ENCODE results near the gene MLPH. TPM values are rescaled to one million over a fixed set of nuclear protein-coding genes. Genes with fewer than 3 reads are reported as not detected.
A peak's percentile ranks its signal among the peaks of the same experiment; 100 is the strongest.

MLPH gene
- total RNA-seq, 1 experiment from 2014 or later, result 53.1 TPM

DNA sequence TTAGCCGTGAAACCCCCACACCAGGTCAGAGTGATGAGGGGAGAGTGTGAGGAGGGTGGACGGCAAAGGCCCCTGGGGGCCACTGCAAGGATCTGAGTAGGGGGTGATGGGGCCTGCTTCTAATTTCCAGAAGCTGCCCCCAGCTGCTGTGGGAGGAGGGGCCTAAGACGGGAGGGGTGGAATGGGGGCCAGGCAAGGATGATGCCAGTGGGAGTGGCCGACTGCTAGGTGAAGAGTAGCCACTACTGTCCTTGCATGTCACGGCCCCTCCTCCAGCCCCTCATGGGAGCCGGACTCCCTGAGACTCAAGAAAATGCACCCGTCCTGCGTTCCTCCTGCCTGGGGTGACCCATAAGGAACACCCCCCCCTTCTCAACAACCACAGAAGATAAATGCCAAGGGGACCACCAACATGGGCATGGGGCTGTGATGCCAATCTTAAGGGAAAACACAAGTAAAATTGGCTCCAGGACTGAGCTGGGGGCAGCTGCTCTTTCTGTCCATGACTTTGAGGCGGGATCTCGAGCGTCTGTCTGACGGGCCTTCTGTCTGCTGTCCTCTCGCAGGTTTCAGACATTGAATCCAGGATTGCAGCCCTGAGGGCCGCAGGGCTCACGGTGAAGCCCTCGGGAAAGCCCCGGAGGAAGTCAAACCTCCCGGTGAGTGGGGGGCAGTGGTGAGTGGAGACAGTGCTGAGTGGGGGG lies 55.1 kb downstream of the MLPH start:
- no peak for DNase-seq (ENCODE audit: low read depth)

DNA sequence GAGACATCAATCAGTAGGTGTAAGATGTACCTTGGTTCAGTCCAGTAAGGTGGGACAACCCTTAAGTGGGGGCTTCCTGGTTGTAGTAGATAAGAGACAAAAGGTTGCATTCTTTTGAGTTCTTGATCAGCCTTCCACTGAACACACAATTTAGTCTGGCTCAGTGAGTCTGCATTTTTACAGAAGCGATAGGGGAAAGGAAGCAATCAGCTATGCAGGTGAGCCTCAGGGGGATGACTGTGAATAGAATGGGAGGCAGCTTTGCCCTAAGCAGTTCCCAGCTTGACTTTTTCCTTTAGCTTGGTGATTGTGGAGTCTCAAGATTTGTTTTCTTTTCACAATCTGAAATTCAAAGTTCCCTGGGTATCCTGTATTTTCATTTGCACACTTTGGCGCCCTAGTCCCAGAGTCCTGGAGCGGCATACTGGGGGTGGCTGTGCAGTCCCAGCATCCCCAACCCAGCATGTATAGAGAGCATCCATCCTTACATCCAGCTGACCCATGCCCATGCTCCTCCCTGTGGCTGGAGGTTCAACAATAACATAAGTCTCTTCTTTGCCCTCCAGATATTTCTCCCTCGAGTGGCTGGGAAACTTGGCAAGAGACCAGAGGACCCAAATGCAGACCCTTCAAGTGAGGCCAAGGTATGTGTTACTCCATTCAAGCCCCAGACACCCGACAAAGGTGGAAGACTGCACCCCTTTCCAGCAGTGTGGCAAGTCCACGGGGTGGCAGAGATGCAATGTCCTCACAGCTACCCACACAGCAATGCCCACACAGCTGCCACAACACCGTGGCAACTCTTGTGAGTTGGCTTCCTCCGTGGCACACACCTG lies 59.2 kb downstream of the MLPH start:
- no peak for DNase-seq (ENCODE audit: low read depth)

DNA sequence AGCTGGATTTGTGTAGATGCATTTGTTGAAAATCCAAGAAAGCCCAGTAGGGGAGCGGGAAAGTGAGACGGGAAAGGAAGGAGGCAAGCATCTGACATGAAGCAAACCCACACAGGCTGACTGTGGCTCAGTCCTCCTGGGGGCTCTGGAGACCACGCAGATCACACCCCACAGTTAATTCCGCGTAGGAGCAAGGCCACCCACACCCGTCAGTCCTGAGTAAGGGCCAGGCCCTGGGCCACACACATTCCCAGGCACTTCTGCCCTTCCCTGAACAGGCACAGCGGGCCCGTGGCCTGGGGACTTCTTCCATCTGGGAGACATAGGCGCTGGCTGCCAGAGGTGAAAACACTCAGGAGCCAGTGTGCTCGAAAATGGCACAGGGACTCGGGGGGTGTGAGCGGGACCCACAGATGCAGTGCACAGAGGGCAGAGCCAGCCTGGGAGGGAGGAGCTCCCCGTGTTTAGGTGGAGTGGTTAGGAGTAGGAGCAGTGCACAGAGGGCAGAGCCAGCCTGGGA lies 59.9 kb downstream of the MLPH start:
- no peak for DNase-seq (ENCODE audit: low read depth)

DNA sequence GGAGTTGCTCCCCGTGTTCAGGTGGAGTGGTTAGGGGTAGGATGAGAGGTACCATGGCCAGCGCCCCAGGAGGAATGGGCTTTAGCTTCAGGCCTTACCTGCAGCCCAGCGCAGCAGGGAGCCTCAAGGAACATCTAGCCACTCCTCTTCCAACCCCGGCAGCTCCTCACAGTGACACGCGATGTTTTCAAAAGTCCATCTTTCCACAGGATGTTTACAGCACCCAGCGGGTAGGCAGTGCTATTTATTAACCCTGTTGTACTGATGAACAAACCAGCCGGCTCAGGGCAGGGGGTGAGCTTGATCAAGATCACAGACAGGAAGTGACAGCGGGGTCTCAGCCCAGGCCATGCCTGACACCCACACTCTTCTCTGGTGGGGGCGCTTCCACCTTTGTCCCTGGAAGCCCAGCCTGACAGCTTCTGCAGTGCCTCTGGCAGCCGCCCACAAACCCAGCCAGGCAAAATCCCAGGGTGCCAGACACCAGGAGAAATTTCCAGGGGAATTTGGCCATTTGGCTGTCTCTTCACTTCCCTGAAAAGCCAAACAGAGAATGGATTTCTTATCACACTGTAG lies 60.9 kb downstream of the MLPH start:
- DNase-seq (ENCODE audit: low read depth), result no peak

DNA sequence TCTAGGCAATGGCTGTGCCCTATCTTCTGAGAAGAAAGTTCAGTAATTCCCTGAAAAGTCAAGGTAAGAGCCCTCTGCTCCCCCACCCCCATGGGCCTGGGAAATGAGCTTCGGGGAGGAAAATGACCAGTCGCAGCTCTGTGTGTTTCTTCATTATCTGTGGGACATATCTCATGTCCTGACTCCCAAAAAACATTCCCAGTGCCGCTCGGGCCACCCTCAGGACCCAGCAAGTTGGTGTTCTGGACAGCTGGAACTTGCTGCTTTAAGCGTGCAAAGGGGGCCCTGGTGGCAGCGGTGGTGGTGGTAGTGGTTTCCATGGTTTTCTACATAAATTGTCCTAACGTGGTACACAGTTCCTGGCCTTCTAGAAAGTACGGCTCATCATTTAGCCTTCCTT lies 62.2 kb downstream of the MLPH start:
- DNase-seq (ENCODE audit: low read depth), result no peak

DNA sequence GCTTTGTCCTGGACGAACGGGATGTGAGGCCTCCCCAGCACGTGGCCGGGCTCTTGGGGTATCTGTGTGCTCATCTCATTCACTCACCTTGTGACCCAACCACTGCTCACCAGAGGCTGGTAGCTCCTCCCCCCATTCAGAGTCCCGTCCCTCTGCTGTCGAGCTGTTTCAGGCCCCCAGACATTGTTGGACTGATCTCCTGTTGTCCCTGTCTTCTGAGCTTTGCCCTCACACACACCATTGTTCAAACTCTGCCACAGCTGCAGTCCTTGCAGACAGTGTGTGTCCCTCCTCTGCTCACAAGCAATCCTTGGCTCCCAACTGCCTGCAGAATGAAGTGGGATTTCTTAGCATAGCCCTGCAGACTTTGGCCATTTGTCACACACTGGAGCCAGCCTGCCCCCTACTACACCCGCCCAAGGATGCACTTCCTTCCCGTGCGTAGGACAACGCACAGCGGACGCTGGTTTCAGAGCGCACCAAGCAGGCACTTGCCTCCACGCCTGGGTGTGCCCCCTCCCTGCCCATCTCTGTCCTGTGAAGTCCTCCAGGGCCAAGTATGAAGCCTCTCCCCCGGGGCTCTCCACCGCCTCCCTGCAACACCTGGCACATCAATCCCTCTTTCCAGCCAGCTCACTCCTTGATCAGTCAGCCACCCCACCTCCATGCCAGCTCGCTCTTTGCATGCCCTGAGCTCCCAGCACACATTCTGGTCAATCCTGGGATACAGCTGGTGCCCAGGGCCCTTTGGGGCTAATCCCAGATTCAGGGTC lies 62.8 kb downstream of the MLPH start:
- no peak for DNase-seq (ENCODE audit: low read depth)

DNA sequence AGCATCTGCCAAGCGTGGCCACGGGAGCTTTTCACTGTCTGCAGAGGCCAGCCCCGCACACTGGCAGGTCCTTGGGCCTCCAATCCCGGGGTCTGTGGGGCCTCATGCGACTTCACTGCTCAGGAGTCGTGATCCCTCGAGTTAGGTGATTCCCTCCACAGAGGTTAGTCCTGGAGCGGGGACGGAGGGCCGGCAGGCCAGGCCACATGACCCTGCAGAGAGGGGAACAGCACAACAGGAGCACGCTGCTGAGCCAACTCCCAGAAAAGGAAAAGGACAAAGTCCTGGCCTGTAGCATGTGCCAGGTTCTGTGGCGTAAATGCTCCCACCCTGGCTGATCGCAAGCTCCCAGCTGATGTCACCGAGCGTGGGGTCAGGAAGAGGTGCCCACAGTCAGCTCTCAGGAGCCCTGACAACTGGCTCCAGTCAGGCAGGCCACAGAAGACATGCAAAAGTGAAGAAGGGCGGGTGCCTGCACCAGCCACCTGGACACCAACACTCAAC lies 64.1 kb downstream of the MLPH start:
- no peak for DNase-seq (ENCODE audit: low read depth)

DNA sequence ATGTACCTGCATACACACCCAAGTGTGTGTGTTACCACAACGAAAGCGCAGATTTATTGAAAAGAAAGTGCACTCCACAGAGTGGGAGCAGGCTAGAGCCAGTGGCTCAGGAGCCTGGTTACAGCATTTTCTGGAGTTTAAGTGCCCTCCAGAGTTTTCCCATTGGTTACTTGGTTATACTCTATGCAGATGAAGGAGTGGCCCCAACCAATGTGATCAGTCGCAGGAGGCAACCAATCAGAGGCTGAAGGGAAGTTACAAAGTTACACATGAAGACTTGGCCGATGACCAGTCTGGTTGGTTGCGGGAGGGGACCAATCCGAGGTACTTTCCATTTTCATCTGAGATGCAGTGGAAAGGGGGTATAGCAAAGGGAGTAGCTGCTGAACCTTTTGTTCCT lies 65.9 kb downstream of the MLPH start:
- no peak for DNase-seq (ENCODE audit: low read depth)

DNA sequence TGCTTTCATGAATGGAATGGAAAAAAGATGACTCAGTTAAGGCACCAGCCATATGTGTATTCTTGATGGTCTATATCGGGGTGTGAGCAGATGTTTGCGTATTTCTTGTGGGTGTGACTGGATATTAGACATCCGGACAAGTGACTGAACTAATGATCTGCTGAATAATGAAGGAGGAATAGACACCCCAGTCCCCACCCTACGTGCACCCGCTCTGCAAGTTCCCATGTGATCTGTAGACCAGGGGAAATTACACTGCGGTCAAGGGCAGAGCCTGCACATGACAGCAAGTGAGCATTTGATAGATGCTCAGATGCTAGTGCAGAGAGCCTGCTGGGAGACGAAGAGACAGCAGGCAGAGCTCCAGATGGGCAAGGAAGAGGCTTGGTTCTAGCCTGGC lies 66.9 kb downstream of the MLPH start:
- DNase-seq (ENCODE audit: low read depth), result no peak

DNA sequence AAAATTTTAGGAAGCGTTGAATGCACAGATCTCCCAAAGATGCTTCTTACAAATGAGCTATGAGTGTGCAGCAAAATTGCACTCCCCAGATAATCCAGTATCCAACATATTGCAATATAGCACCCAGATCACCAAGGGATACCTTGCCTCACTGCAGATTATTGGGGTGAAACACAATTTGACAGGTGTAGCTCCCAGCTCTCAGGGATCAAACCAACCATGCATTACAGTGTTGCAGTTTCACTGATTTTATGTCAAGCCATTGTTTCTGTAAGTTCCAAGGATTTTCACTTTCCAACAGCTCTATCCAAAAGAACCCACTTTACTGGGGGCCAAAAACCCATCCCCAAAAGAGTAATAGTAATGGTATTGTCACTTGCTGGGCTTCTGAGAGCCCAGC lies 68.5 kb downstream of the MLPH start:
- DNase-seq (ENCODE audit: low read depth), result no peak

DNA sequence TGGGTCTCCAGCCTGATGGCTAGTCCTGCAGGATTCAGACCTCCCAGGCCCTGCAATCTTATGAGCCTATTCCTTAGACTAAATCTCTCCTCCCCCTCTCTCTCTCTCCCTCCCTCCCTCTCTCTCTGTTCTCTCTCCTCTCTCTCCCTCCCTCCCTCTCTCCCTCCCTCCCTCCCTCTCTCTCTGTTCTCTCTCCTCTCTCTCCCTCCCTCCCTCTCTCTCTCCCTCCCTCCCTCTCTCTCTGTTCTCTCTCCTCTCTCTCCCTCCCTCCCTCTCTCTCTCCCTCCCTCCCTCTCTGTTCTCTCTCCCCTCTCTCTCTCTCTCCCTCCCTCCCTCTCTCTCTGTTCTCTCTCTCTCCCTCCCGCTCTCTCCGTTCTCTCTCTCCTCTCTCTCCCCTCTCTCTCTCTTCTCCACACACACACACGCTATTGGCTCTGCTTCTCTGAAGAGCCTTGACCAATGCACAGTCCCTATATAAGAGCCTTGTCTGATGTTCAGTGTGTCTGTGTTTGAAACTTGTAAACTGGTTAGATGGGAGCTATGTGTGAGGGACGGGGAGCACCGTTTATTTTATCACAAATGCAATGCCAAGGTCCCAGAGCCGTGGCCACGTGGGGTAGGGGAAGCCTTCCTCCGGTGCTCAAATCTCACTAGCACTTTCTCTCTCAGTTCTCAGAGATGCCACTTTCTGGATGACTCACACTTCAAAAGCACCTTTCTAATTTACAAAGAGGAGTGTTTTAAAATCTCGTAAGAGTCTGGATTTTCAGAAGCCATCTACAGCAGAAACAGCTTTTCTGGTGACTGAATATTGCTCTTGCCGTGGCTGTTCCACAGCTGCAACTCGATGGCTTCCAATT lies 70.0 kb downstream of the MLPH start:
- DNase-seq (ENCODE audit: low read depth), result no peak

DNA sequence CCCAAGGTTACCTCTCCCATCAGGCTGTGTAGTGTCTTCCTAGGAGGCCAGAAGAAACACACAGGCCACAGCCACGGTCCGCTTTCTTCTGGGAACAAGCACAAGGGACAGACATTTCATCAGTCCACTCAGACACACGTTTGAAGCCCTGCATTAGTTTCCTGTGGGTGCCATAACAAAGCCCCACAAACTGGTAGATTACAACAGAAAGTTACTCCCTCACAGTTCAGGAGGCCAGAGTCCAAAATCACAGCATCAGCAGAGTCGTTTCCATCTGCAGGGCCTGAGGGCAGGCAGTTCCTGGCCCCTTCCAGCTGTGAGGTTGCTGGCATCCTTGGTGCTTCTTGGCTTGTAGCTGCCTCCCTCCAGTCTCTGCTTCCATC lies 70.6 kb downstream of the MLPH start:
- DNase-seq (ENCODE audit: low read depth), result no peak

DNA sequence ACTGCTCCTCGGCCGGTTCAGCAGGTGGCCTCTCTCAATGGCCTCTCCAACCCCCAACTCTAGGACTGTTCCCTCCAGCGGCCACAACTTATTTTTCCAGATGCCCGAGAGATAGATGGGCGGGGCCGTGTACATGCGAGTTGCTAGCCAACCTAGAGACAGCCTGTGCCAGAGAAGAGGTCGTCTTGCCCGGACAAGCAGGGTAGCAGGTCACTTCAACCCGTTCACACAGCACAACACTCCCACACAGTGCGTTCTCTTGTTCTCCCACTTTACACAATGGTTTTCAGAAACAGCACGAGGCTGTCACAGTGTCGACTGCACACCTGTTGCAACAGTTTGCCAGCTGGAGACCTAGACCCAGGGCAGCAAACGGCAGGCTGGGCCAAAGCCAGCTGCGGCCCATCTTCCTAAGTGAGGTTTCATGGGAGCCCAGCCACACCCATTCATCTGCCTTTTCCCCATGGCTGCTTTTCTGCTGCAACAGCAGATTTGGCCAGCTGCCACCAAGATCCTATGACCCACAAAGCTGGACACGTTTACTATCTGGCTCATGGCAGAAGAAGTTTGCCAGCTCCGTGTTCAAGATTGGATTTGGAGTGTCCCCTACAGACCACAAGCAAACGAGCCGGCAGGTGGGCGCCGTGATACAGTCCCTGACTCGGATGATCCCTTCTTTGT lies 72.0 kb downstream of the MLPH start:
- DNase-seq (ENCODE audit: low read depth), result peak; percentile 64

DNA sequence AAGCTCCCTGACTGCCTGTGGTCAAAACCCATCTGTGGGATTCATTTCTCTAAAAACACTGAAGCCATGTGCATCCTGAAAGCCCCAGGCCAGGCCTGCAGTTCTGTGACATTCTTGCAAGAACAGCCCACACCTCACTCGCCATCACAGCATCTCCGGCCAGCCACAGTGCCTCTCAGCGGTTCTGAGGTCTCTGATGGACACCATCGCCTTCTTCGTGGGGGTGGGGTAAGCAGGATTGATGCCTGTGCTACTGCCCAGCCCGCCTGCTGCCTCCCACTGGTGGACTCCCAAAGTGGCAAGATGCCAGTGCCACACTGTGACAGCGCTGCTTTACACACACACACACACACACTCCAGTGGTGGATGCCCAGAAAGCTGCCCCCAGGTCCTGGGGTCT lies 74.2 kb downstream of the MLPH start:
- DNase-seq (ENCODE audit: low read depth), result no peak

DNA sequence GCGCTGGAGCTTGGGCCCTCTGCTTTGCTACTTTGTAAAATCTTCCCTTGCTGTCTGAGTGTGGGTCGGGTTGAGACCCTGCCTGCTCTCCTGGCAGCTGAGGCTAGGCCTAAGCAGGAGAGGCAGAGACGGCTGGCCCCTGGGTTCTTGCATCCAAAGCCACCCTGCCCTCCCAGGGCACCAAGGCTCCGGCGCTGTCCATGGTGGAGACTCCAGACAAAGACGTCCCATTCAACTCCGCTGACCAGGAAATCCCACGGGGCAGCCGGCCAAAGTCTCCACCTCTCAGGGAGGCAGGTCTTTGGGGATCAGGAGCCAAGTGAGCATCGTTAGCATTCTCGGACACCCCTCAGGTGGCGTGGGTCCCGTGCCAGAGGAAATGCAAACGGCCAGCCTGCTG lies 76.8 kb downstream of the MLPH start:
- DNase-seq (ENCODE audit: low read depth), result no peak

DNA sequence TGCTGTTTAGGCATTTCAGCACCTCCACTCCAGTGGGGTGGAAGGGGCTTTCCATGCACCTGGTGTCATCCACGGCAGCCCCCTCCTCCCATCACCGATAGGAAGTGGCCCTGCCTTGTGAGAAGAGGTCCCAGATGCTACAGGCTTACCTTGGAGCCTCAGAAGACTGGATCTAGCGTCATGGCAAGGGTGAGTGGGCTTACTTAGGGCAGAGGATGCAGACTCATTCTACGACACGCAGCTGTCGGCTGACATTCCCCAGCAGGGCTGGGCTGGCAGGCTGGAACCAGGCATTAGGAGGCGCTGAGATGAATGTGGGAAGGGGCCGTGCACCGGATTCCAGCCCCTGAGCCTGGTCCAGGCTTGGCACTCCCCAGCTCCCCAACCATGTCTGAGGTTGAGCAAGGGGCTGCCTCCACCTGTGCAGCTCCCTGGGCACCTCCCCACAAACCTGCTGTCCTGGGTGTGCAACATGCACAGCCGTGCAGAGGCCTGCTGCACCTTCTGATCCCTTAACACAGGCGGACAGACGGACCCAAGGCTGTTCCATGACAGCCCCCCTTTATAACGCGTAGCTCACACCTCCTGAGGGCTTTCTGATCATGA lies 77.6 kb downstream of the MLPH start:
- no peak for DNase-seq (ENCODE audit: low read depth)

DNA sequence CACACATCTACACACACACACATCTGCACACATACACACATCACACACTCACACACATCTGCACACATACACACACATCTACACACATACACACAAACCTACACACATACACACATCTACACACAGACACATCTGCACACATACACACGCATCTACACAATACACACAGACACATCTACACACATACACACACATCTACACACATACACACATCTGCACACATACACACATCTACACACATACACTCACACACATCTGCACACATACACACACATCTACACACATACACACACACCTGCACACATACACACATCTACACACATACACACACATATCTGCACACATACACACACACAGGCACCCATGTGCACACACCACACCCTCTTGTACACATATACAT lies 78.9 kb downstream of the MLPH start:
- DNase-seq (ENCODE audit: low read depth), result no peak

DNA sequence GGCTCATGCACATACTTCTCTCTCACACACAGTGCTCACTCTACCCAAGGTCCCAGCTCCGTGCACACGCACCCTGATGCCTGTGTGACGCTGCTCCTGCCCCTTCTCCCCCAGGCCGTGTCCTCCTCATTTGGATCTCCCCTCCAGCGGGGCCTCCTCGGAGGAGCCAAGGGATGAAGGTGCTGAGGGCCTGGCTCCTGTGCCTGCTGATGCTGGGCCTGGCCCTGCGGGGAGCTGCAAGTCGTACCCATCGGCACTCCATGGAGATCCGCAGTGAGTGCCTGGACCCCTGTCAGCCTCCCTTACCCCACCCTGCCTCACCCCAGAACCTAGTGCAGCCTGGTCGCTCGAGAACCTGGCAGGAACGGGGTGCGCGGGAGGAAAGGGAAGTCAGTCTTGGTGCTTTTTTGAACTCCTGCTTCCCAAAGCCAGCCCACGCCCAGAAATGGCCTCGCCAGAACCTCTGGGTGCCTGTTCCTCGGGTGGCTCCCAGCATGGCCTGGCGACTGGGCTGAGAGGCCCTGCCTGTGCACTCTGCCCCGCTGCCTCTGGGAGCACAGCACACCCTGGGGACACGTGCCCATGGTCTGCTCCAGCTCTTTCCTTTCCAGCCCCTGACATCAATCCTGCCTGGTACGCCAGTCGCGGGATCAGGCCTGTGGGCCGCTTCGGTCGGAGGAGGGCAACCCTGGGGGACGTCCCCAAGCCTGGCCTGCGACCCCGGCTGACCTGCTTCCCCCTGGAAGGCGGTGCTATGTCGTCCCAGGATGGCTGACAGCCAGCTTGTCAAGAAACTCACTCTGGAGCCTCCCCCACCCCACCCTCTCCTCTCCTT lies 79.6 kb downstream of the MLPH start, which contains the start of gene PRLH:
TSS of gene PRLH (plus strand) at position 174 of the 835 bp plus-strand sequence. CDS start at position 174, 0 bp downstream.
- DNase-seq (ENCODE audit: low read depth), result no peak

All from Daoy (cell line).